Activated CD4-positive, alpha-beta T cell treated with anti-CD3 and anti-CD28 coated beads, Interleukin-2, amount 10 ng/mL, durations not matched to agents 7 days and 5 days (primary cell): ENCODE data around the gene PCNX1. TPM values are rescaled to one million over a fixed set of nuclear protein-coding genes. Genes with fewer than 3 reads are reported as not detected.

ENCODE experiments used
- CTCF ChIA-PET: fragments of 350-600 bp; sonication (Branson Sonifier 250); formaldehyde crosslinking; loops from one replicate; lab custom pipeline; 2021; ENCODE audit warnings: antibody characterized with exemption; lab: Charles Lee
- POLR2A ChIA-PET: fragments of 350-600 bp; sonication (Branson Sonifier 250); formaldehyde crosslinking; loops from one replicate; lab custom pipeline; 2021; ENCODE audit warnings: antibody characterized with exemption; lab: Charles Lee
- DNase-seq: peaks from one replicate; pipeline ENCODE4 v3.0.0-alpha.2; 2020
- H3K27ac Mint-ChIP-seq: one replicate; pipeline ENCODE4 v1.8.0; 2021; ENCODE audit warnings: mild to moderate bottlenecking, moderate library complexity, mixed read lengths
- H3K27me3 Mint-ChIP-seq: one replicate; pipeline ENCODE4 v1.8.0; 2021; ENCODE audit warnings: mixed read lengths
- H3K36me3 Mint-ChIP-seq: one replicate; pipeline ENCODE4 v1.8.0; 2021; ENCODE audit warnings: low read depth, mixed read lengths
- H3K4me1 Mint-ChIP-seq: one replicate; pipeline ENCODE4 v1.8.0; 2021; ENCODE audit warnings: mixed read lengths
- H3K4me3 Mint-ChIP-seq: one replicate; pipeline ENCODE4 v1.8.0; 2021; ENCODE audit warnings: mild to moderate bottlenecking, moderate library complexity, mixed read lengths
- H3K9me3 Mint-ChIP-seq: one replicate; pipeline ENCODE4 v1.8.0; 2021; ENCODE audit warnings: mixed read lengths
- total RNA-seq, 2 experiments: library from RNA; stranded (reverse); gene quantifications; one replicate each; pipeline ENCODE4 v1.2.3, GENCODE V29; 2021

PCNX1 gene
- total RNA-seq, 2 experiments from 2014 or later, result 56.6 to 72.1 TPM

GRCh38 chr14:70904373-70904772, 2.9 kb upstream of the PCNX1 start:
- Mint-ChIP-seq H3K9me3 (no peaks in the 10 kb centered on the region), H3K4me3 (no peak overlapping the region), H3K27me3 (no peaks in the 10 kb centered on the region), H3K4me1 (peaks cover 44% of the 10 kb centered on the region), H3K36me3 (peaks cover 8% of the 10 kb centered on the region), H3K27ac (no peak overlapping the region)
- DNase-seq, result no peak
- ChIA-PET CTCF (interaction anchor here (0.6 to 4.4 kb wide), 11 partner anchors 10 to 1309 kb away, joined by 3 to 61 read pairs (median 3); no protein-coding TSS in a partner anchor), POLR2A (no interaction called here)

GRCh38 chr14:70905301-70905700, 2.0 kb upstream of the PCNX1 start:
- Mint-ChIP-seq H3K27me3 (no peaks in the 10 kb centered on the region), H3K36me3 (peaks cover 11% of the 10 kb centered on the region), H3K27ac (no peak overlapping the region), H3K4me1 (peaks cover 51% of the 10 kb centered on the region), H3K9me3 (no peaks in the 10 kb centered on the region), H3K4me3 (no peak overlapping the region)
- ChIA-PET POLR2A (no interaction called here), CTCF (interaction anchor here (0.9 to 4.4 kb wide), 12 partner anchors 9 to 88 kb away, joined by 3 to 61 read pairs (median 6); no protein-coding TSS in a partner anchor)
- DNase-seq, result no peak

GRCh38 chr14:70906793-70907175, 475 bp upstream of the PCNX1 start:
- ChIA-PET POLR2A (interaction anchor here (0.7 to 1.3 kb wide), 2 partner anchors 21 to 182 kb away, joined by 3 read pairs; no protein-coding TSS in a partner anchor), CTCF (interaction anchor here (0.6 to 4.4 kb wide), 27 partner anchors 8 to 261 kb away, joined by 3 to 61 read pairs (median 6); partner anchors contain the start of gene MAP3K9)
- Mint-ChIP-seq H3K9me3 (no peaks in the 10 kb centered on the region), H3K27ac (peak overlapping the region; percentile 96), H3K36me3 (peaks cover 12% of the 10 kb centered on the region), H3K4me1 (peaks cover 56% of the 10 kb centered on the region), H3K27me3 (no peaks in the 10 kb centered on the region), H3K4me3 (peak overlapping the region; percentile 80)
- DNase-seq, result no peak

GRCh38 chr14:70907996-70908934, 1.0 kb downstream of the PCNX1 start:
- peak overlapping the region; percentile 96 for H3K27ac Mint-ChIP-seq
- H3K36me3 Mint-ChIP-seq, result peaks cover 21% of the 10 kb centered on the region
- H3K4me1 Mint-ChIP-seq, result peaks cover 57% of the 10 kb centered on the region

GRCh38 chr14:70908935-70909641, 1.8 kb downstream of the PCNX1 start:
- DNase-seq, result no peak
- Mint-ChIP-seq H3K9me3 (no peaks in the 10 kb centered on the region), H3K4me1 (peaks cover 51% of the 10 kb centered on the region), H3K27me3 (no peaks in the 10 kb centered on the region), H3K27ac (peak overlapping the region; percentile 94), H3K4me3 (peak overlapping the region; percentile 88), H3K36me3 (peaks cover 21% of the 10 kb centered on the region)
- POLR2A ChIA-PET, result no interaction called here
- CTCF ChIA-PET, result interaction anchor here (0.9 to 1.6 kb wide), 2 partner anchors 37 to 44 kb away, joined by 4 to 5 read pairs; no protein-coding TSS in a partner anchor

More at GRCh38 chr14:70907996-70908934, 1.0 kb downstream of the PCNX1 start:
- Mint-ChIP-seq H3K27me3 (no peaks in the 10 kb centered on the region), H3K4me3 (peak overlapping the region; percentile 88), H3K9me3 (no peaks in the 10 kb centered on the region)
- ChIA-PET POLR2A (interaction anchor here (1.3 kb wide), 1 partner anchor 22 kb away, joined by 3 read pairs; no protein-coding TSS in a partner anchor), CTCF (interaction anchor here (0.6 to 4.4 kb wide), 26 partner anchors 9 to 166 kb away, joined by 3 to 61 read pairs (median 6); partner anchors contain the start of gene MAP3K9)
- peak; percentile 47 for DNase-seq

- ChIA-PET POLR2A (no interaction called here), CTCF (interaction anchor here (1.4 to 1.6 kb wide), 2 partner anchors 25 to 44 kb away, joined by 5 read pairs; no protein-coding TSS in a partner anchor)
- Mint-ChIP-seq H3K9me3 (no peaks in the 10 kb centered on the region), H3K36me3 (peaks cover 26% of the 10 kb centered on the region), H3K4me1 (peaks cover 51% of the 10 kb centered on the region), H3K27ac (peak overlapping the region; percentile 62), H3K27me3 (no peaks in the 10 kb centered on the region), H3K4me3 (peak overlapping the region; percentile 88)
- DNase-seq, result no peak
Measured at GRCh38 chr14:70909733-70910614, 2.7 kb downstream of the PCNX1 start.

GRCh38 chr14:70915415-70915814, 8.2 kb downstream of the PCNX1 start:
- H3K27me3 Mint-ChIP-seq, result no peaks in the 10 kb centered on the region
- peaks cover 5% of the 10 kb centered on the region for H3K9me3 Mint-ChIP-seq
- POLR2A ChIA-PET, result no interaction called here
- H3K4me3 Mint-ChIP-seq, result no peak overlapping the region
- no peak overlapping the region for H3K27ac Mint-ChIP-seq
- CTCF ChIA-PET, result interaction anchor here (0.7 kb wide), 1 partner anchor 132 kb away, joined by 3 read pairs; no protein-coding TSS in a partner anchor
- peaks cover 41% of the 10 kb centered on the region for H3K36me3 Mint-ChIP-seq
- DNase-seq, result no peak
- H3K4me1 Mint-ChIP-seq, result peaks cover 71% of the 10 kb centered on the region

- Mint-ChIP-seq H3K4me1 (peaks cover 71% of the 10 kb centered on the region), H3K4me3 (no peak overlapping the region), H3K27ac (no peak overlapping the region), H3K36me3 (peaks cover 41% of the 10 kb centered on the region), H3K9me3 (peaks cover 5% of the 10 kb centered on the region), H3K27me3 (no peaks in the 10 kb centered on the region)
- CTCF ChIA-PET, result no interaction called here
- POLR2A ChIA-PET, result no interaction called here
- DNase-seq, result no peak
Measured at GRCh38 chr14:70916300-70916699, 9.0 kb downstream of the PCNX1 start.

GRCh38 chr14:70916799-70917198, 9.5 kb downstream of the PCNX1 start:
- ChIA-PET CTCF (interaction anchor here (2.4 kb wide), 1 partner anchor 10 kb away, joined by 12 read pairs; the partner anchor contains the start of gene PCNX1), POLR2A (no interaction called here)
- Mint-ChIP-seq H3K27ac (peak overlapping the region; percentile 37), H3K36me3 (peaks cover 43% of the 10 kb centered on the region), H3K4me3 (no peak overlapping the region), H3K9me3 (peaks cover 5% of the 10 kb centered on the region), H3K4me1 (peaks cover 70% of the 10 kb centered on the region), H3K27me3 (no peaks in the 10 kb centered on the region)
- DNase-seq, result no peak

- peaks cover 40% of the 10 kb centered on the region for H3K36me3 Mint-ChIP-seq
- peaks cover 5% of the 10 kb centered on the region for H3K9me3 Mint-ChIP-seq
- CTCF ChIA-PET, result interaction anchor here (1.1 to 2.4 kb wide), 2 partner anchors 10 to 24 kb away, joined by 3 to 12 read pairs; partner anchors contain the start of gene PCNX1
- H3K4me3 Mint-ChIP-seq, result no peak overlapping the region
- POLR2A ChIA-PET, result no interaction called here
- peaks cover 71% of the 10 kb centered on the region for H3K4me1 Mint-ChIP-seq
- H3K27me3 Mint-ChIP-seq, result no peaks in the 10 kb centered on the region
- DNase-seq, result no peak
- no peak overlapping the region for H3K27ac Mint-ChIP-seq
Measured at GRCh38 chr14:70917633-70918032, 10.4 kb downstream of the PCNX1 start.

- Mint-ChIP-seq H3K4me3 (peak overlapping the region; percentile 28), H3K27me3 (no peaks in the 10 kb centered on the region), H3K4me1 (peaks cover 79% of the 10 kb centered on the region), H3K27ac (peak overlapping the region; percentile 82), H3K9me3 (peaks cover 5% of the 10 kb centered on the region), H3K36me3 (peaks cover 37% of the 10 kb centered on the region)
- CTCF ChIA-PET, result interaction anchor here (0.8 to 1.3 kb wide), 5 partner anchors 11 to 36 kb away, joined by 3 to 4 read pairs (median 3); partner anchors contain the start of gene PCNX1
- DNase-seq, result no peak
- POLR2A ChIA-PET, result no interaction called here
Measured at GRCh38 chr14:70919774-70920173, 12.5 kb downstream of the PCNX1 start.
